ENCODE data around the gene C22orf31.
A peak's percentile ranks its signal among the peaks of the same experiment; 100 is the strongest.

The C22orf31 gene

GRCh38 chr22:29081517-29082236 lies 20.0 kb upstream of the C22orf31 start:
- DNase-seq (ENCODE audit: low spot score): no peak

GRCh38 chr22:29080106-29080975 lies 18.7 kb upstream of the C22orf31 start:
- DNase-seq (ENCODE audit: low spot score): no peak

GRCh38 chr22:29079218-29079901 lies 17.7 kb upstream of the C22orf31 start:
- no peak for DNase-seq (ENCODE audit: low spot score)

- no peak for DNase-seq (ENCODE audit: low spot score)
Measured at GRCh38 chr22:29078869-29079207, 17.2 kb upstream of the C22orf31 start.

- DNase-seq (ENCODE audit: low spot score): no peak
Measured at GRCh38 chr22:29078036-29078868, 16.6 kb upstream of the C22orf31 start.

- no peak for DNase-seq (ENCODE audit: low spot score)
Measured at GRCh38 chr22:29074276-29074772, 12.7 kb upstream of the C22orf31 start.

- DNase-seq (ENCODE audit: low spot score): no peak
Measured at GRCh38 chr22:29073618-29074275, 12.1 kb upstream of the C22orf31 start.

GRCh38 chr22:29072979-29073617 lies 11.5 kb upstream of the C22orf31 start, which contains the start of gene KREMEN1:
Gene KREMEN1 (plus strand): TSS chr22:29073035. CDS start chr22:29073131, 96 bp downstream.
- DNase-seq (ENCODE audit: low spot score): no peak

GRCh38 chr22:29072193-29072978 lies 10.8 kb upstream of the C22orf31 start:
- DNase-seq (ENCODE audit: low spot score): peak; percentile 94

- DNase-seq (ENCODE audit: low spot score): peak; percentile 72
Measured at GRCh38 chr22:29071261-29072045, 9.8 kb upstream of the C22orf31 start.

- no peak for DNase-seq (ENCODE audit: low spot score)
Measured at GRCh38 chr22:29070490-29070889, 8.9 kb upstream of the C22orf31 start.

GRCh38 chr22:29069463-29069862 lies 7.8 kb upstream of the C22orf31 start:
- DNase-seq (ENCODE audit: low spot score): no peak

- DNase-seq (ENCODE audit: low spot score): no peak
Measured at GRCh38 chr22:29065468-29066190, 4.0 kb upstream of the C22orf31 start.

- DNase-seq (ENCODE audit: low spot score): no peak
Measured at GRCh38 chr22:29062286-29062821, 723 bp upstream of the C22orf31 start.

- no peak for DNase-seq (ENCODE audit: low spot score)
Measured at GRCh38 chr22:29060931-29061330, 700 bp downstream of the C22orf31 start.

GRCh38 chr22:29060251-29060869 lies 1.3 kb downstream of the C22orf31 start:
- DNase-seq (ENCODE audit: low spot score): no peak

GRCh38 chr22:29056472-29056871 lies 5.2 kb downstream of the C22orf31 start:
- DNase-seq (ENCODE audit: low spot score): no peak

Measured in hematopoietic multipotent progenitor cell treated with erythropoietin and hydrocortisone succinate and interleukin-3 and kit ligand, for 17 days (in vitro differentiated cells).